GM12878 (cell line): Measurements from ENCODE around the gene SPTBN1. TPM values are rescaled to one million over a fixed set of nuclear protein-coding genes. Genes with fewer than 3 reads are reported as not detected.
"Not testable (repeated sequence)": the region's sequence is repeated elsewhere in the genome, so short reads cannot be mapped to it uniquely, and the experiment has no call there.

Source experiments
- ATAC-seq: fragments of 200-7000 bp; cut with Tn5 transposase; 3 replicates; pipeline ENCODE4 v1.9.1; 2020; ENCODE audit warnings: mild to moderate bottlenecking, moderate library complexity
- BruUV-seq: library from RNA; stranded (reverse); fragments of 400-500 nt; replicated peaks from 2 replicates; lab custom pipeline; 2021; lab: Mats Ljungman, UMichigan
- CTCF ChIA-PET: fragments of 300-600 bp; sonication (Branson Sonifier 250); formaldehyde crosslinking; extraction: SDS; loops from one replicate; lab custom pipeline; 2021; ENCODE audit warnings: inconsistent platforms; lab: Yijun Ruan, JAX
- POLR2A ChIA-PET: fragments of 350-600 bp; formaldehyde crosslinking; extraction: SDS; loops from one replicate; lab custom pipeline; 2021; ENCODE audit warnings: inconsistent platforms; lab: Charles Lee
- RAD21 ChIA-PET: fragments of 300-600 bp; sonication (Branson Sonifier 250); formaldehyde crosslinking; loops from one replicate; lab custom pipeline; 2023; ENCODE audit warnings: antibody characterized with exemption; ENCODE audit not compliant: unreplicated experiment; lab: Charles Lee
- SMC1A ChIA-PET: fragments of 300-600 bp; sonication (Branson Sonifier 250); formaldehyde crosslinking; loops from one replicate; lab custom pipeline; 2023; ENCODE audit not compliant: unreplicated experiment, uncharacterized antibody; lab: Charles Lee
- DNase-seq: peaks from one replicate; pipeline ENCODE4 v3.0.0-alpha.2; 2011; ENCODE audit warnings: low read depth, low spot score
- FAIRE-seq: peaks from 3 replicates; lab custom pipeline; 2011; peaks lifted over from hg19 to GRCh38; lab: Jason Lieb, UNC
- H2AFZ ChIP-seq: 2 replicates; pipeline ENCODE4 v1.6.0; 2011; ENCODE audit warnings: low read depth, low read length, control low read depth; ENCODE audit not compliant: control insufficient read depth
- H3K27ac ChIP-seq: 2 replicates; pipeline ENCODE4 v1.5.1; 2011; ENCODE audit warnings: control low read depth; ENCODE audit not compliant: control insufficient read depth, insufficient read depth
- H3K27me3 ChIP-seq, 2 experiments: replicated peaks in 1 of 2; 2 replicates each; pipeline versions ENCODE4 v1.6.0 to v1.6.1; 2011; ENCODE audit warnings: low read length in 1 of 2; ENCODE audit not compliant: control insufficient read depth in 2 of 2, insufficient read depth in 2 of 2
- H3K36me3 ChIP-seq, 2 experiments: 2 replicates each; pipeline ENCODE4 v1.5.1; 2011; ENCODE audit warnings: low read length in 1 of 2; ENCODE audit not compliant: control insufficient read depth in 2 of 2, insufficient read depth in 2 of 2
- H3K4me1 ChIP-seq: 2 replicates; pipeline ENCODE4 v1.6.1; 2011; ENCODE audit warnings: mild to moderate bottlenecking, low read length, moderate library complexity, mixed read lengths; ENCODE audit not compliant: control insufficient read depth, insufficient read depth
- H3K4me2 ChIP-seq: 2 replicates; pipeline ENCODE4 v1.6.0; 2011; ENCODE audit warnings: control low read depth; ENCODE audit not compliant: control insufficient read depth, insufficient read depth
- H3K4me3 ChIP-seq: fragments of 200-600 bp; sonication (generic); 2 replicates; pipeline ENCODE4 v1.5.1; 2016
- H3K79me2 ChIP-seq: 2 replicates; pipeline ENCODE4 v1.6.0; 2011; ENCODE audit warnings: low read length; ENCODE audit not compliant: control insufficient read depth, insufficient read depth
- H3K9ac ChIP-seq: 2 replicates; pipeline ENCODE4 v1.8.0; 2011; ENCODE audit warnings: low read length, control low read depth, mixed read lengths; ENCODE audit not compliant: control insufficient read depth, insufficient read depth
- H3K9me3 ChIP-seq: replicated peaks from 3 replicates; pipeline ENCODE4 v1.5.1; 2011; ENCODE audit warnings: mild to moderate bottlenecking, low read length; ENCODE audit not compliant: control insufficient read depth, insufficient read depth
- H4K20me1 ChIP-seq: 2 replicates; pipeline ENCODE4 v1.6.0; 2011; ENCODE audit not compliant: control insufficient read depth, insufficient read depth
- CBX3 ChIP-seq: fragments of 200-600 bp; sonication (generic); IDR thresholded peaks from 2 replicates; pipeline ENCODE4 v1.6.1; 2016; ENCODE audit warnings: low read depth, borderline replicate concordance
- IKZF2 ChIP-seq, 2 experiments: fragments of 450-650 bp; IDR thresholded peaks; 2 replicates each; pipeline ENCODE4 v1.6.1; 2017; ENCODE audit warnings: mild to moderate bottlenecking in 2 of 2, moderate library complexity in 2 of 2
- NFYA ChIP-seq: IDR thresholded peaks from 2 replicates; pipeline ENCODE4 v1.6.1; 2011; ENCODE audit warnings: low read depth, mild to moderate bottlenecking, low read length, improper control_type of control experiment, borderline replicate concordance
- NRF1 ChIP-seq: conservative IDR thresholded peaks from 2 replicates; pipeline ENCODE4 v1.6.1; 2011; ENCODE audit warnings: mild to moderate bottlenecking, low read depth, low read length, improper control_type of control experiment
- PAX5 ChIP-seq: IDR thresholded peaks from 2 replicates; pipeline ENCODE4 v1.6.1; 2011; ENCODE audit warnings: low read depth, low read length, borderline replicate concordance
- REST ChIP-seq: IDR thresholded peaks from 2 replicates; pipeline ENCODE4 v1.6.1; 2012; ENCODE audit warnings: mild to moderate bottlenecking, low read depth, low read length
- RUNX3 ChIP-seq: IDR thresholded peaks from 2 replicates; pipeline ENCODE4 v1.6.1; 2012; ENCODE audit warnings: low read length, inconsistent platforms
- YY1 ChIP-seq: IDR thresholded peaks from 2 replicates; pipeline ENCODE4 v1.6.1; 2011; ENCODE audit warnings: low read depth, mild to moderate bottlenecking, low read length
- ZNF622 ChIP-seq: fragments of 450-650 bp; IDR thresholded peaks from 2 replicates; pipeline ENCODE4 v1.6.1; 2017; ENCODE audit warnings: mild to moderate bottlenecking, inconsistent platforms
- WGBS: methylation state at CpG from one replicate; pipeline ENCODE4 v1.1.6; 2016; ENCODE audit warnings: low lambda C conversion rate; ENCODE audit not compliant: insufficient replicate concordance, insufficient coverage; ENCODE audit errors: missing lambda C conversion rate; 5-methylcytosine and 5-hydroxymethylcytosine counted together
- in situ Hi-C: fragments of 300-500 bp; cut with MboI; formaldehyde crosslinking; loops from 9 replicates; pipeline ENCODE4 v1.14.3; 2018; ENCODE audit warnings: mixed read lengths
- intact Hi-C: fragments of 100-400 bp; cut with micrococcal nuclease; formaldehyde crosslinking; loops from one replicate; pipeline ENCODE4 v1.14.2; 2022; ENCODE audit not compliant: unreplicated experiment
- polyA plus RNA-seq, 11 experiments: library from polyadenylated mRNA; depleted of rRNA in 4 of 11; unstranded in 6 of 11; stranded (reverse) in 5 of 11; fragments of >200 nt; fragmentation: Nextera tagmentation in 4 of 11; fragmentation: Illumina TruSeq in 1 of 11; extraction: Ambion mirVana in 4 of 11; extraction: Trizol in 1 of 11; gene quantifications; 1 replicate in 1 of 11; 2 replicates in 10 of 11; pipeline versions ENCODE4 v1.2.1 to v1.2.3, GENCODE V29; 2011 to 2016; ENCODE audit warnings: inconsistent platforms in 2 of 11, missing spikeins in 2 of 11, low read depth in 1 of 11
- total RNA-seq, 4 experiments: library from RNA; depleted of rRNA in 3 of 4; stranded (reverse); fragments of >200 nt in 3 of 4; fragmentation: Illumina TruSeq in 1 of 4; extraction: Trizol in 1 of 4; gene quantifications; 2 replicates each; pipeline versions ENCODE4 v1.2.1 to v1.2.3, GENCODE V29; 2013 to 2021
- TF ChIP-seq, protein P1 (sequence below): fragments of 450-650 bp; IDR thresholded peaks from 2 replicates; pipeline ENCODE4 v1.6.1; 2016; ENCODE audit warnings: mild to moderate bottlenecking

Gene SPTBN1
- total and polyA plus RNA-seq, 10 of the 15 experiments (the other 5 are each of a cell fraction or from before 2014, with no cell fraction given), result 20.6 to 154 (median 76.7) TPM

- H3K27ac ChIP-seq, intact Hi-C loops, H3K9me3 ChIP-seq, FAIRE-seq, H3K36me3 ChIP-seq, H3K4me1 ChIP-seq, H4K20me1 ChIP-seq, H2AFZ ChIP-seq, H3K9ac ChIP-seq, CTCF ChIA-PET, H3K4me2 ChIP-seq, RAD21 ChIA-PET, ATAC-seq, POLR2A ChIA-PET, H3K4me3 ChIP-seq, DNase-seq, H3K27me3 ChIP-seq, in situ Hi-C loops, SMC1A ChIA-PET, BruUV-seq, H3K79me2 ChIP-seq: not testable (repeated sequence)
- WGBS, result 82% methylated on average over 4 of the region's 35 CpGs
Measured at GRCh38 chr2:54485756-54486155, 29.6 kb downstream of the SPTBN1 start.

- Histone ChIP-seq H3K36me3 (no peaks in the 10 kb centered on the region), H3K4me1 (no peaks in the 10 kb centered on the region), H4K20me1 (no peaks in the 10 kb centered on the region), H3K4me3 (no peak overlapping the region), H3K27ac (no peak overlapping the region), H2AFZ (no peak overlapping the region), H3K79me2 (no peaks in the 10 kb centered on the region), H3K9ac (no peak overlapping the region), H3K9me3 (no peaks in the 10 kb centered on the region), H3K27me3 (no peaks in the 10 kb centered on the region), H3K4me2 (no peak overlapping the region)
- in situ Hi-C loops, result no loop called here
- FAIRE-seq (no peak), DNase-seq (no peak), ATAC-seq (no peak)
- ChIA-PET SMC1A (interaction anchor here (0.6 to 0.7 kb wide), 2 partner anchors 211 to 242 kb away, joined by 3 read pairs; no protein-coding TSS in a partner anchor), RAD21 (interaction anchor here (0.6 kb wide), 1 partner anchor 268 kb away, joined by 3 read pairs; no protein-coding TSS in a partner anchor), CTCF (interaction anchor here (0.8 kb wide), 1 partner anchor 11 kb away, joined by 4 read pairs; no protein-coding TSS in a partner anchor), POLR2A (no interaction called here)
- 64% methylated on average over 4 of the region's 4 CpGs for WGBS
- intact Hi-C loops, result no loop called here
- no TSS peak for BruUV-seq
- TF ChIP-seq ZNF622 (no peak), CBX3 (no peak), REST (no peak), YY1 (no peak), NRF1 (no peak), RUNX3 (no peak), NFYA (no peak), PAX5 (no peak), IKZF2 (IDR thresholded peaks at IDR 0.05) (no peak)
- TF ChIP-seq, protein P1, sequence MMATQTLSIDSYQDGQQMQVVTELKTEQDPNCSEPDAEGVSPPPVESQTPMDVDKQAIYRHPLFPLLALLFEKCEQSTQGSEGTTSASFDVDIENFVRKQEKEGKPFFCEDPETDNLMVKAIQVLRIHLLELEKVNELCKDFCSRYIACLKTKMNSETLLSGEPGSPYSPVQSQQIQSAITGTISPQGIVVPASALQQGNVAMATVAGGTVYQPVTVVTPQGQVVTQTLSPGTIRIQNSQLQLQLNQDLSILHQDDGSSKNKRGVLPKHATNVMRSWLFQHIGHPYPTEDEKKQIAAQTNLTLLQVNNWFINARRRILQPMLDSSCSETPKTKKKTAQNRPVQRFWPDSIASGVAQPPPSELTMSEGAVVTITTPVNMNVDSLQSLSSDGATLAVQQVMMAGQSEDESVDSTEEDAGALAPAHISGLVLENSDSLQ, result no peak
Measured at GRCh38 chr2:54486766-54487165, 30.6 kb downstream of the SPTBN1 start.
